Lower leg skin (tissue), 3 donors: Measurements from ENCODE around the gene SATB1.

Experiments
- CTCF ChIP-seq, 3 donors: fragments of 450-650 bp; IDR thresholded peaks; one replicate each; pipeline ENCODE4 v1.5.1; 2016; ENCODE audit warnings: antibody characterized with exemption in 3 of 3, mild to moderate bottlenecking in 3 of 3, moderate library complexity in 2 of 3
- POLR2A ChIP-seq, 2 donors: fragments of 450-650 bp; IDR thresholded peaks; one replicate each; pipeline ENCODE4 v1.6.1; 2016 to 2017; ENCODE audit warnings: antibody characterized with exemption in 2 of 2, mild to moderate bottlenecking in 1 of 2, moderate library complexity in 1 of 2

DNA sequence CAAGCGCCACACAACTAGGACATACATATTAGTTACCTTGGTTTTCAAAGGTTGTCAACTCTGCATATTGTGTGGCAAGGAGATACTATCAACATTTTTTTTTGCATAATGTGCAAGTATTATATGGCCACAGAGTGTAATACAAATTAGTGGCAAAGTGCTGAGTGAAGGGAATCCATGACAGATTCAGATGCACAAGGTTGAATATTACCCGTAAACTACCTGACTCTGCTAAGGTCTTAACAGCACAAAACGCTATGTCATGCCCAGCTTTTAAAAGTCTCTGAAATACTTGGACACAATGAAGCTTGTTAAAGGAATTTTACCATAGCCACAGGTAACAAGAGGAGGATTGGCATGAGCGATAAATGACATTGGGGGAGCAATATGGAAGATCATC is 79.0 kb downstream of the SATB1 start:
- TF ChIP-seq POLR2A (IDR thresholded peaks at IDR 0.05) (no peak), CTCF (IDR thresholded peaks at IDR 0.05) (no peak)
